ENCODE measurements around the gene MAPK14. TPM values are rescaled to one million over a fixed set of nuclear protein-coding genes. Genes with fewer than 3 reads are reported as not detected.
A peak's percentile ranks its signal among the peaks of the same experiment; 100 is the strongest.

MAPK14 gene
- total and polyA plus RNA-seq, 10 of the 15 experiments (the other 5 are each of a cell fraction or from before 2014, with no cell fraction given), result 12.5 to 59.5 (median 43.0) TPM

DNA sequence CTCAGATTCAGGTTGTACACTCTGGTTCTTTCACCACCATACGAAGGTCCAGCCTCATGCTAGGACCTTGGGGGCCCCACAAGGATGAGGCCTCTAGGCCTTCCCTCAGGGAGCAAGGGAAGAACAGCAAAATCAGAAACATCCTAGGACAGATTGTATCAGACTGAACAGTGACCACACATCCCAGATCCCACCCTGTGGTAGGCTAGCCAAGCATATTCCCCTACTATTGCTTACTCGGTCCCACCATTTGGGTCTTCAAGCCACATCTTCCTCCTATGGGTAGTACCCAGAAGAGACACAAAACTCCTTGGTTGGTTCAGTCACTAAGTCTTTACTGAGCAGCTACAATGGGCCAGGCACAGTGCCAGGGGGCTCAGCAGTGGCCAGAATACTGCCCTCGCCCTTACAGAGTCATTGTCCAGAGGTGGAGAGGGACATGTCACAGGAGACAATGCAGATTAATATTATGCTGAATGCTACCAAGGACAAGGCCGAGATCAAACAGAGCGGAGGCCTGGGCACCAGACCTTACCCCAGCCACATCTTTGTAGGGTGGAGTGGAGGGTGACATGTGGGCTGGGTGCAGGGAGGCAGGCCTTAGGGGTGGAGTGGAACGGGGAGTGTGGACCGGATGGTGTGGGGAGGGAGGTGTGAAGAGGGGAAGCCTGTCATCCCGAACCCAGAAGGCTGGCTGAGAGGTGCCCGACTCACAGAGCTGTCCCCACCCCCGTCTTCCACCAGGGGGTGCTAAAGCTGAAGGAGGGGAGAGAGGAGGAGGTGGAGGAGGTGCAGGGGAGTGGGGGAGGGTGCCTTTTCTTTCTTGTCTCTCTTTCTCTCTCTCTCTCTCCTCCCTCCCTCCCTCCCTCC lies 95.9 kb downstream of the MAPK14 start (continued):
- TF ChIP-seq, protein P1, sequence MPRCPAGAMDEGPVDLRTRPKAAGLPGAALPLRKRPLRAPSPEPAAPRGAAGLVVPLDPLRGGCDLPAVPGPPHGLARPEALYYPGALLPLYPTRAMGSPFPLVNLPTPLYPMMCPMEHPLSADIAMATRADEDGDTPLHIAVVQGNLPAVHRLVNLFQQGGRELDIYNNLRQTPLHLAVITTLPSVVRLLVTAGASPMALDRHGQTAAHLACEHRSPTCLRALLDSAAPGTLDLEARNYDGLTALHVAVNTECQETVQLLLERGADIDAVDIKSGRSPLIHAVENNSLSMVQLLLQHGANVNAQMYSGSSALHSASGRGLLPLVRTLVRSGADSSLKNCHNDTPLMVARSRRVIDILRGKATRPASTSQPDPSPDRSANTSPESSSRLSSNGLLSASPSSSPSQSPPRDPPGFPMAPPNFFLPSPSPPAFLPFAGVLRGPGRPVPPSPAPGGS (IDR thresholded peaks at IDR 0.05; ENCODE audit: borderline replicate concordance, insufficient read depth, low read depth, low read length, poor library complexity, severe bottlenecking), result peak; percentile 44
- TF ChIP-seq SPI1 (IDR thresholded peaks at IDR 0.05; ENCODE audit: borderline replicate concordance, insufficient read depth, low read depth, low read length) (no peak), LARP7 (IDR thresholded peaks at IDR 0.05) (0 out of 2 replicates have a peak, but pooled peaks have one; percentile 28), KDM1A (IDR thresholded peaks at IDR 0.05; ENCODE audit: borderline replicate concordance) (no peak), POU2F2 (IDR thresholded peaks at IDR 0.05; ENCODE audit: borderline replicate concordance, low read depth, low read length) (peak; percentile 75; the same call in 1 of the 3 replicates), POLR2AphosphoS2 (IDR thresholded peaks at IDR 0.05; ENCODE audit: low read depth, low read length) (no peak), HDAC6 (IDR thresholded peaks at IDR 0.05; ENCODE audit: unreplicated experiment) (no peak), YBX1 (IDR thresholded peaks at IDR 0.05) (no peak), ETV6 (conservative IDR thresholded peaks at IDR 0.05 in 1 of 2, IDR thresholded peaks at IDR 0.05 in 1 of 2; ENCODE audit: borderline replicate concordance in 1 of 2, low read depth in 1 of 2) (no peak), CBFB (IDR thresholded peaks at IDR 0.05; ENCODE audit: low read depth) (no peak), CBX5 (IDR thresholded peaks at IDR 0.05; ENCODE audit: low read depth) (0 out of 2 replicates have a peak, but pooled peaks have one; percentile 52), IRF4 (IDR thresholded peaks at IDR 0.05; ENCODE audit: low read depth, low read length) (0 out of 2 replicates have a peak, but pooled peaks have one; percentile 57), SIN3A (IDR thresholded peaks at IDR 0.05; ENCODE audit: low read depth, low read length) (no peak), BACH1 (IDR thresholded peaks at IDR 0.05; ENCODE audit: borderline replicate concordance) (peak; percentile 37; the same call in 1 of the 2 replicates), NFXL1 (IDR thresholded peaks at IDR 0.05; ENCODE audit: borderline replicate concordance) (no peak), STAT1 (conservative IDR thresholded peaks at IDR 0.05) (no peak), EP300 (IDR thresholded peaks at IDR 0.05; ENCODE audit: borderline replicate concordance in 1 of 2, control insufficient read depth in 1 of 2, low read depth in 2 of 2, low read length in 2 of 2) (0 out of 4 replicates have a peak, but pooled peaks of 1 of the 2 experiments have one; percentile 26)
- TF ChIP-seq, protein P2, sequence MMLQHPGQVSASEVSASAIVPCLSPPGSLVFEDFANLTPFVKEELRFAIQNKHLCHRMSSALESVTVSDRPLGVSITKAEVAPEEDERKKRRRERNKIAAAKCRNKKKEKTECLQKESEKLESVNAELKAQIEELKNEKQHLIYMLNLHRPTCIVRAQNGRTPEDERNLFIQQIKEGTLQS (IDR thresholded peaks at IDR 0.05; ENCODE audit: borderline replicate concordance, extremely low read depth, low read depth, low read length), result no peak
- TF ChIP-seq, protein P3, sequence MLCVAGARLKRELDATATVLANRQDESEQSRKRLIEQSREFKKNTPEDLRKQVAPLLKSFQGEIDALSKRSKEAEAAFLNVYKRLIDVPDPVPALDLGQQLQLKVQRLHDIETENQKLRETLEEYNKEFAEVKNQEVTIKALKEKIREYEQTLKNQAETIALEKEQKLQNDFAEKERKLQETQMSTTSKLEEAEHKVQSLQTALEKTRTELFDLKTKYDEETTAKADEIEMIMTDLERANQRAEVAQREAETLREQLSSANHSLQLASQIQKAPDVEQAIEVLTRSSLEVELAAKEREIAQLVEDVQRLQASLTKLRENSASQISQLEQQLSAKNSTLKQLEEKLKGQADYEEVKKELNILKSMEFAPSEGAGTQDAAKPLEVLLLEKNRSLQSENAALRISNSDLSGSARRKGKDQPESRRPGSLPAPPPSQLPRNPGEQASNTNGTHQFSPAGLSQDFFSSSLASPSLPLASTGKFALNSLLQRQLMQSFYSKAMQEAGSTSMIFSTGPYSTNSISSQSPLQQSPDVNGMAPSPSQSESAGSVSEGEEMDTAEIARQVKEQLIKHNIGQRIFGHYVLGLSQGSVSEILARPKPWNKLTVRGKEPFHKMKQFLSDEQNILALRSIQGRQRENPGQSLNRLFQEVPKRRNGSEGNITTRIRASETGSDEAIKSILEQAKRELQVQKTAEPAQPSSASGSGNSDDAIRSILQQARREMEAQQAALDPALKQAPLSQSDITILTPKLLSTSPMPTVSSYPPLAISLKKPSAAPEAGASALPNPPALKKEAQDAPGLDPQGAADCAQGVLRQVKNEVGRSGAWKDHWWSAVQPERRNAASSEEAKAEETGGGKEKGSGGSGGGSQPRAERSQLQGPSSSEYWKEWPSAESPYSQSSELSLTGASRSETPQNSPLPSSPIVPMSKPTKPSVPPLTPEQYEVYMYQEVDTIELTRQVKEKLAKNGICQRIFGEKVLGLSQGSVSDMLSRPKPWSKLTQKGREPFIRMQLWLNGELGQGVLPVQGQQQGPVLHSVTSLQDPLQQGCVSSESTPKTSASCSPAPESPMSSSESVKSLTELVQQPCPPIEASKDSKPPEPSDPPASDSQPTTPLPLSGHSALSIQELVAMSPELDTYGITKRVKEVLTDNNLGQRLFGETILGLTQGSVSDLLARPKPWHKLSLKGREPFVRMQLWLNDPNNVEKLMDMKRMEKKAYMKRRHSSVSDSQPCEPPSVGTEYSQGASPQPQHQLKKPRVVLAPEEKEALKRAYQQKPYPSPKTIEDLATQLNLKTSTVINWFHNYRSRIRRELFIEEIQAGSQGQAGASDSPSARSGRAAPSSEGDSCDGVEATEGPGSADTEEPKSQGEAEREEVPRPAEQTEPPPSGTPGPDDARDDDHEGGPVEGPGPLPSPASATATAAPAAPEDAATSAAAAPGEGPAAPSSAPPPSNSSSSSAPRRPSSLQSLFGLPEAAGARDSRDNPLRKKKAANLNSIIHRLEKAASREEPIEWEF (IDR thresholded peaks at IDR 0.05; ENCODE audit: insufficient replicate concordance, low read depth, low read length), result no peak
- TF ChIP-seq, protein P4, sequence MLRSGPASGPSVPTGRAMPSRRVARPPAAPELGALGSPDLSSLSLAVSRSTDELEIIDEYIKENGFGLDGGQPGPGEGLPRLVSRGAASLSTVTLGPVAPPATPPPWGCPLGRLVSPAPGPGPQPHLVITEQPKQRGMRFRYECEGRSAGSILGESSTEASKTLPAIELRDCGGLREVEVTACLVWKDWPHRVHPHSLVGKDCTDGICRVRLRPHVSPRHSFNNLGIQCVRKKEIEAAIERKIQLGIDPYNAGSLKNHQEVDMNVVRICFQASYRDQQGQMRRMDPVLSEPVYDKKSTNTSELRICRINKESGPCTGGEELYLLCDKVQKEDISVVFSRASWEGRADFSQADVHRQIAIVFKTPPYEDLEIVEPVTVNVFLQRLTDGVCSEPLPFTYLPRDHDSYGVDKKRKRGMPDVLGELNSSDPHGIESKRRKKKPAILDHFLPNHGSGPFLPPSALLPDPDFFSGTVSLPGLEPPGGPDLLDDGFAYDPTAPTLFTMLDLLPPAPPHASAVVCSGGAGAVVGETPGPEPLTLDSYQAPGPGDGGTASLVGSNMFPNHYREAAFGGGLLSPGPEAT (IDR thresholded peaks at IDR 0.05; ENCODE audit: low read depth), result 0 out of 2 replicates have a peak, but pooled peaks have one; percentile 31
